ENCODE measurements around the gene RALGPS1. TPM values are rescaled to one million over a fixed set of nuclear protein-coding genes. Genes with fewer than 3 reads are reported as not detected.

The RALGPS1 gene
- total and polyA plus RNA-seq, 2 donors (not counting 1 experiment from before 2014, with no cell fraction given), result 19.7 to 39.9 TPM

DNA sequence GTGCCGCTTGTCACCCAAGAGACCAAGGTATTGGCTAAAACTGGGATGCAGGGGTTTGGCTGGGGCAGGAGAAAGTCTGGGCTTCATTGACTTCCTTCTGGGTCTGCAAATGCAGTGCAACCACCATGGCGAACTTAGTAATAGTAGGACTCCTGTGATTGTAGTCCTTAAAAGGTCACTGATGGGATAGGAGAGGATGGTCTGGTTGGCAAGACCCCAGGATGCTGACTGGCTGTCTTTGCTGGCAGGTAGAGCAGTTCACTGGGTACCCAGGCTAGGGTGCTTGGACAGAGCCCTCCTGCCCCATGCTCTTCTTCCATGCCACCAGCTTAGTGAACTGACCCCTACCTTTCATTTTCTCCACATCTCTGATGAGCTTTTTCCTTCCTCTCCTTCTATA, 170.6 kb downstream of the RALGPS1 start:
- Histone ChIP-seq H3K4me3 (ENCODE audit: control extremely low read depth in 1 of 5, extremely low read depth in 1 of 5, insufficient read depth in 1 of 5, low read depth in 2 of 5, low read length in 4 of 5) (no peak overlapping the region), H3K27ac (ENCODE audit: low read length in 2 of 2) (no peak overlapping the region), H3K36me3 (replicated peaks in 1 of 2; ENCODE audit: control extremely low read depth in 1 of 2, control insufficient read depth in 1 of 2, extremely low read depth in 1 of 2, insufficient read depth in 2 of 2, low read length in 1 of 2) (peaks cover 0 to 3% of the 10 kb centered on the region in 2 experiments), H2AFZ (ENCODE audit: insufficient read depth, low read depth, low read length, poor library complexity, severe bottlenecking) (no peak overlapping the region), H4K20me1 (ENCODE audit: control insufficient read depth, insufficient read depth, low read length, poor library complexity, severe bottlenecking) (no peaks in the 10 kb centered on the region), H3K9ac (ENCODE audit: low read length) (no peak overlapping the region), H3K9me3 (ENCODE audit: control extremely low read depth in 1 of 3, control insufficient read depth in 2 of 3, insufficient read depth in 1 of 3, low read length in 2 of 3) (no peaks in the 10 kb centered on the region), H3K79me2 (ENCODE audit: control insufficient read depth, insufficient read depth, low read length) (no peaks in the 10 kb centered on the region), H3K4me2 (replicated peaks; ENCODE audit: low read depth, low read length, poor library complexity, severe bottlenecking) (no peak overlapping the region), H3K27me3 (replicated peaks in 1 of 4; ENCODE audit: control extremely low read depth in 1 of 4, control insufficient read depth in 3 of 4, insufficient read depth in 4 of 4, low read length in 3 of 4) (no peaks in the 10 kb centered on the region), H3K4me1 (ENCODE audit: control insufficient read depth in 2 of 2, insufficient read depth in 2 of 2, low read length in 2 of 2) (no peaks in the 10 kb centered on the region)
- Mint-ChIP-seq H3K27ac (no peak overlapping the region), H3K27me3 (no peaks in the 10 kb centered on the region), H3K4me3 (no peak overlapping the region), H3K9me3 (ENCODE audit: insufficient read depth) (no peaks in the 10 kb centered on the region), H3K4me1 (no peaks in the 10 kb centered on the region)
- WGBS (ENCODE audit: insufficient coverage), result 100% methylated on average over 2 of the region's 2 CpGs
- no peak for ATAC-seq (ENCODE audit: low read depth)
- intact Hi-C loops (cut with micrococcal nuclease), result no loop called here
- ChIA-PET CTCF (no interaction called here), POLR2A (no interaction called here)
- DNase-seq, result no peak
- no peak for TF ChIP-seq EZH2 (IDR thresholded peaks at IDR 0.05; ENCODE audit: borderline replicate concordance, insufficient read depth, low read depth, low read length, poor library complexity, severe bottlenecking)

DNA sequence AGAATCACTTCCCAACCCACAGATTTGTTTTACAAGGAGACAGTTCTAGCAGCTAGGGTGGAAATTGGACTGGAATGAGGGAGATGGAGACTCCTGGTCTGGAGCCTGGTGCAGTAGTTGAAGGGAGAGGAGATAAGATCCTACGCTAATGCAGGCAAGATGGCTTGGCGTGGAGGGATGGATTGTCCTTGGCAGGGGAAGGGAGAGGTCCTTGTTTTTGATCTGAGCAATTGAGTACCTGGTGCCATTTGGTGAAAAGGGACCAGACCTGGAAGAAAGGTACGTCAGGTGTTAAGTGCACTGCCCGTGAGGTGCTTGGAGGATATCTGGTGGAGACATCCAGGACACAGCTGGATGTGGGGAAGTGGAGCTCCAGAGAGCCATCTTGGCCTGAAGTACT, 172.2 kb downstream of the RALGPS1 start:
- Histone ChIP-seq H3K4me1 (ENCODE audit: control insufficient read depth in 2 of 2, insufficient read depth in 2 of 2, low read length in 2 of 2) (no peaks in the 10 kb centered on the region), H3K4me2 (replicated peaks; ENCODE audit: low read depth, low read length, poor library complexity, severe bottlenecking) (no peak overlapping the region), H3K9ac (ENCODE audit: low read length) (no peak overlapping the region), H3K4me3 (ENCODE audit: control extremely low read depth in 1 of 5, extremely low read depth in 1 of 5, insufficient read depth in 1 of 5, low read depth in 2 of 5, low read length in 4 of 5) (no peak overlapping the region), H2AFZ (ENCODE audit: insufficient read depth, low read depth, low read length, poor library complexity, severe bottlenecking) (no peak overlapping the region), H3K27me3 (replicated peaks in 1 of 4; ENCODE audit: control extremely low read depth in 1 of 4, control insufficient read depth in 3 of 4, insufficient read depth in 4 of 4, low read length in 3 of 4) (no peaks in the 10 kb centered on the region), H4K20me1 (ENCODE audit: control insufficient read depth, insufficient read depth, low read length, poor library complexity, severe bottlenecking) (no peaks in the 10 kb centered on the region), H3K9me3 (ENCODE audit: control extremely low read depth in 1 of 3, control insufficient read depth in 2 of 3, insufficient read depth in 1 of 3, low read length in 2 of 3) (no peaks in the 10 kb centered on the region), H3K27ac (ENCODE audit: low read length in 2 of 2) (no peak overlapping the region), H3K79me2 (ENCODE audit: control insufficient read depth, insufficient read depth, low read length) (no peaks in the 10 kb centered on the region), H3K36me3 (replicated peaks in 1 of 2; ENCODE audit: control extremely low read depth in 1 of 2, control insufficient read depth in 1 of 2, extremely low read depth in 1 of 2, insufficient read depth in 2 of 2, low read length in 1 of 2) (peaks cover 0 to 3% of the 10 kb centered on the region in 2 experiments)
- DNase-seq, result no peak
- 94% methylated on average over 4 of the region's 4 CpGs for WGBS (ENCODE audit: insufficient coverage)
- H3K4me1 Mint-ChIP-seq, result no peaks in the 10 kb centered on the region
- ATAC-seq (ENCODE audit: low read depth), result no peak
- ChIA-PET CTCF (no interaction called here), POLR2A (no interaction called here)
- TF ChIP-seq EZH2 (IDR thresholded peaks at IDR 0.05; ENCODE audit: borderline replicate concordance, insufficient read depth, low read depth, low read length, poor library complexity, severe bottlenecking), result no peak
- TF ChIP-seq, protein P1, sequence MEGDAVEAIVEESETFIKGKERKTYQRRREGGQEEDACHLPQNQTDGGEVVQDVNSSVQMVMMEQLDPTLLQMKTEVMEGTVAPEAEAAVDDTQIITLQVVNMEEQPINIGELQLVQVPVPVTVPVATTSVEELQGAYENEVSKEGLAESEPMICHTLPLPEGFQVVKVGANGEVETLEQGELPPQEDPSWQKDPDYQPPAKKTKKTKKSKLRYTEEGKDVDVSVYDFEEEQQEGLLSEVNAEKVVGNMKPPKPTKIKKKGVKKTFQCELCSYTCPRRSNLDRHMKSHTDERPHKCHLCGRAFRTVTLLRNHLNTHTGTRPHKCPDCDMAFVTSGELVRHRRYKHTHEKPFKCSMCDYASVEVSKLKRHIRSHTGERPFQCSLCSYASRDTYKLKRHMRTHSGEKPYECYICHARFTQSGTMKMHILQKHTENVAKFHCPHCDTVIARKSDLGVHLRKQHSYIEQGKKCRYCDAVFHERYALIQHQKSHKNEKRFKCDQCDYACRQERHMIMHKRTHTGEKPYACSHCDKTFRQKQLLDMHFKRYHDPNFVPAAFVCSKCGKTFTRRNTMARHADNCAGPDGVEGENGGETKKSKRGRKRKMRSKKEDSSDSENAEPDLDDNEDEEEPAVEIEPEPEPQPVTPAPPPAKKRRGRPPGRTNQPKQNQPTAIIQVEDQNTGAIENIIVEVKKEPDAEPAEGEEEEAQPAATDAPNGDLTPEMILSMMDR (IDR thresholded peaks at IDR 0.05), result no peak
- intact Hi-C loops (cut with micrococcal nuclease), result no loop called here
- H3K4me3 Mint-ChIP-seq, result no peak overlapping the region
- no peaks in the 10 kb centered on the region for H3K27me3 Mint-ChIP-seq
- H3K27ac Mint-ChIP-seq, result no peak overlapping the region
- H3K9me3 Mint-ChIP-seq (ENCODE audit: insufficient read depth), result no peaks in the 10 kb centered on the region

Measured in B cell (primary cell).